WI38 (cell line): Measurements from ENCODE around the gene MOCS1.

Experiments
- H3K4me3 ChIP-seq: 2 replicates; pipeline ENCODE4 v1.5.1; 2011; ENCODE audit warnings: low read depth, mild to moderate bottlenecking, control low read depth, low read length
- TF ChIP-seq, protein P1 (sequence below): IDR thresholded peaks from 2 replicates; pipeline ENCODE4 v1.5.1; 2012; ENCODE audit warnings: low read depth, mild to moderate bottlenecking, control low read depth, low read length

The MOCS1 gene

DNA sequence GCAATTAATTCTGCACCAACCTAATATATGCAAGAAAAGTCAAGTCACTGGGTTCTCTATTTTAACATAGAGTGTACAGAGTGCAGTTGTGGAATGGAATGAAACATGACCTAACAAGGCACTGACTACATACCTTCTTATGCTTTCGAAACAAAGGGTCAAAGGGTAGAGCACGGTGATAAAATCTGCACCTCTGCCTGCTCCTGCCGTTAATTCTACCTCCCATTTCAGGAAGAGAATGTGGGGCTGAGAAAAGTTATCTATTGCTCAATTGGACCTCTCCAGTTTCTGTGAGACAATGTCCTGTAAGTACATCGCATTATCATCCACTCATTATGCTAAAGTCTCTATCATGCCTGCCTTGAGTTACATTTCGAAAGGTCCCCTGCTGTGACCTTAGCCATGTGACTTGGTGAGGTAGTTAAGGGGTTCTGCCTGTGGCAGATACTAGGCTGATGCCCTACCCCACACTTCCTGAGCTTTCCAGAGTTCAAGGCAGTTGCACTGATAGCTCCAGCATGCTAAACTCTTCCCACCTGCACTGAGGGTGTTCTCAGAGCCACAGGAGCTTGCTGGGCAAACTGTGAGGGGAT, 14.0 kb upstream of the MOCS1 start:
- TF ChIP-seq, protein P1, sequence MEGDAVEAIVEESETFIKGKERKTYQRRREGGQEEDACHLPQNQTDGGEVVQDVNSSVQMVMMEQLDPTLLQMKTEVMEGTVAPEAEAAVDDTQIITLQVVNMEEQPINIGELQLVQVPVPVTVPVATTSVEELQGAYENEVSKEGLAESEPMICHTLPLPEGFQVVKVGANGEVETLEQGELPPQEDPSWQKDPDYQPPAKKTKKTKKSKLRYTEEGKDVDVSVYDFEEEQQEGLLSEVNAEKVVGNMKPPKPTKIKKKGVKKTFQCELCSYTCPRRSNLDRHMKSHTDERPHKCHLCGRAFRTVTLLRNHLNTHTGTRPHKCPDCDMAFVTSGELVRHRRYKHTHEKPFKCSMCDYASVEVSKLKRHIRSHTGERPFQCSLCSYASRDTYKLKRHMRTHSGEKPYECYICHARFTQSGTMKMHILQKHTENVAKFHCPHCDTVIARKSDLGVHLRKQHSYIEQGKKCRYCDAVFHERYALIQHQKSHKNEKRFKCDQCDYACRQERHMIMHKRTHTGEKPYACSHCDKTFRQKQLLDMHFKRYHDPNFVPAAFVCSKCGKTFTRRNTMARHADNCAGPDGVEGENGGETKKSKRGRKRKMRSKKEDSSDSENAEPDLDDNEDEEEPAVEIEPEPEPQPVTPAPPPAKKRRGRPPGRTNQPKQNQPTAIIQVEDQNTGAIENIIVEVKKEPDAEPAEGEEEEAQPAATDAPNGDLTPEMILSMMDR, result no peak
- H3K4me3 ChIP-seq, result no peak overlapping the region

DNA sequence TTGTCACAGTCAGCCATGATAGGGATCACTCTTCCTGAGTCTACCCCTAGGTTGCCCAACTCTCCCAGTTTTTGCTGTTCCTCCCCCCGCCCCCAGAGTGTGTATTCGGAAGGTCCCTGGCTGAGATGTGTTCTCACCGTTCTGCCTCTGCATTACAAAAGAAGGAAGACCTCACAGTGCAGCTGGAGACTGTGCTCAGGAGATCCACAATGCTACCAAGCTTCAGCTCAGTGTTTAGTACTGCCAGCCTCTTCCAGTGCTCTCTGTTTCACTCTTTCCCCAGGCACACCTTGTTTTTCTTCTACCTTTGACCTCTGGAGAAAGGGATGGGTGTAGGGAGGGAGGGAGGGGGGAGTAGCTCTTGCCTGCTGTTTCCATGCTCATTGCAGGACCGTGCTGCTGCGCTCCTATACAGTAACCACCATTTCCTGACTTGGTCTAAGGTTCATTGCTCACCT, 13.4 kb upstream of the MOCS1 start:
- TF ChIP-seq, protein P1, result no peak

DNA sequence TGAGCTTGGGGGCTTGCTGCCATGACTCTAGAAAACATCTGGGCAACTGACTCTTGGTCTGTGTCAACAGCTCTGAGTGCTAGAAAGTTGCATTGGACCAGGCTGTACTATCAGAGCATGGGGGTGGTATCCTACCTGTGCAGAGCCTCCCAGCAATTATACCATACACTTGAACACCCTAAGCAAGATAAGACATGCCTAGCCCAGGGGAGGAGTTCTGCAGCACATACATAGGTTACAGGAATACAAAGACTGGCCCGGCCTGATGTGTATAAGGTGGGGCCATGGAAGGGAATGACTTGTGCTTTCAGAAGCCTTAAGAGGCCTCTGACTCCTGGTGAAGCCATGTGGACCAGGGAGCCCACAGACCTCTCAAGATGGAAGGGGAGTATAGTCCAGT, 11.4 kb upstream of the MOCS1 start:
- TF ChIP-seq, protein P1, result no peak
- no peak overlapping the region for H3K4me3 ChIP-seq

More for the DNA sequence above, 13.4 kb upstream of the MOCS1 start:
- H3K4me3 ChIP-seq, result no peak overlapping the region

DNA sequence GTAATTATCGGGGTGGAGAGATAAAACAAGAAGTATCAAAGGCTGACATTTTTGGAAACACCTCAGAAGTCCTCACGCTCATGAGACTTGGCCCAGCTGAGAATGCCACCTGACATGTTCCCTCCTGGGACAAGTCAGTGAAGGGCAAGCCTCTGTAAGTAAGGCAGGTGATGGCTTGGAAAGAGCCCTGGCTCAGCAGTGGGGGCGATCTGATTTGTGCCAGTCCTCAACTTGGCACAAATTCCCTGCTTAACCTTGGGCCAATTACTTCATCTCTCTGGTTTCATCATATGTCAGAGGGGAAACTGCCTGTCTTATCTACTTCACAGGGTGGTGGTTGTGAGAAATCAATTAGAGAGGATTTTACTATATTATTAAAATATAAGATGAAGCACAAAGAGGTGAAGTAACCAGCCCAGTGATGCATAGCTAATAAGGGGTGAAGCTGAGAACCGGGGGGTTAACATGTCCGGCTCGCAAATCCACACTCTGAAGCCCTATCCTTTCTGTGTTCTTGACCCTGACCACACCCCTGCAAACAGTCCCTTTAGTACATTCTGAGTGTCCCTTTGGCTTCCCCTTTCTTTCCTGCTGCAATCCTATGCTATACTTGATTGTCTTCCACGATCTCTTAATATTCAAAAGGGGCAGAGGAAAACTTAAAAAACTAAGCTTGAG, 8.8 kb upstream of the MOCS1 start:
- no peak overlapping the region for H3K4me3 ChIP-seq
- TF ChIP-seq, protein P1, result no peak

DNA sequence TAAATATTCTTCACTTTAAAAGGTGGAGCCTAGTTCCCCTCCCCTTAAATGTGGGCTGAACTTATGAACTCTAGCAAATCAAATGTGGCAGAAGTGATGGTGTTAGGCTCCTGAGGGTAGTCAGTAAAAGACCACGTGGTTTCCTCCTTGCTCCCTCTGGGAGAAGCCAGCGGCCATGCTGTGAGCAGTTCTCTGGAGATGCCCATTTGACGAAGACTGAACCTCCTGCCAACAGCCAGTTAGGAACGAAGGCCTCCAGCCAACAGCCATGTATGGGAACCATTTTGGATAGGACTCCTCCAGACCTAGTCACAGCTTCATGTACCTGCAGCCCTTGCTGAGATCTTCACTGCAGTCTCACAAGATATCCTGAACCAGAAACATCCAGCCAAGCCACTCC, 7.6 kb upstream of the MOCS1 start:
- H3K4me3 ChIP-seq, result no peak overlapping the region
- TF ChIP-seq, protein P1, result no peak

DNA sequence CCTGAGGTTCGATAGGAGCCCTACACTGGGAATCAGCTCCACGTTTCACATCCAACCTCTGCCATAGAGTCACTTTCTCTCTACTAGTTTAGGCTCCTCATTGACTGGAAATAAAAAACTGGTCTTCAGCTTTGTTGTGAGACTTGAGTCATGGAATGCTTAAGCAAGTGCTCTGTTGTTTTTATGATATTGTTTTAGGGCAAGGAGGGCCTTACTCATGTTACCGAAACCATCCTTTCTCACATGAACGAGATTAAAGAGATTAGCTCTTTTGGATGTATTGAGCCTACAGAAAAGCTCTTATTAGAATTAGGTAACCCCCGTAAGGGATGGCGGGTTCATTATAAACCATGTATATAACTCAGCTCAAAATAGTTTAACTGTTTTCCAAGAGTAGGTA, 6.9 kb upstream of the MOCS1 start:
- TF ChIP-seq, protein P1, result no peak
- no peak overlapping the region for H3K4me3 ChIP-seq

DNA sequence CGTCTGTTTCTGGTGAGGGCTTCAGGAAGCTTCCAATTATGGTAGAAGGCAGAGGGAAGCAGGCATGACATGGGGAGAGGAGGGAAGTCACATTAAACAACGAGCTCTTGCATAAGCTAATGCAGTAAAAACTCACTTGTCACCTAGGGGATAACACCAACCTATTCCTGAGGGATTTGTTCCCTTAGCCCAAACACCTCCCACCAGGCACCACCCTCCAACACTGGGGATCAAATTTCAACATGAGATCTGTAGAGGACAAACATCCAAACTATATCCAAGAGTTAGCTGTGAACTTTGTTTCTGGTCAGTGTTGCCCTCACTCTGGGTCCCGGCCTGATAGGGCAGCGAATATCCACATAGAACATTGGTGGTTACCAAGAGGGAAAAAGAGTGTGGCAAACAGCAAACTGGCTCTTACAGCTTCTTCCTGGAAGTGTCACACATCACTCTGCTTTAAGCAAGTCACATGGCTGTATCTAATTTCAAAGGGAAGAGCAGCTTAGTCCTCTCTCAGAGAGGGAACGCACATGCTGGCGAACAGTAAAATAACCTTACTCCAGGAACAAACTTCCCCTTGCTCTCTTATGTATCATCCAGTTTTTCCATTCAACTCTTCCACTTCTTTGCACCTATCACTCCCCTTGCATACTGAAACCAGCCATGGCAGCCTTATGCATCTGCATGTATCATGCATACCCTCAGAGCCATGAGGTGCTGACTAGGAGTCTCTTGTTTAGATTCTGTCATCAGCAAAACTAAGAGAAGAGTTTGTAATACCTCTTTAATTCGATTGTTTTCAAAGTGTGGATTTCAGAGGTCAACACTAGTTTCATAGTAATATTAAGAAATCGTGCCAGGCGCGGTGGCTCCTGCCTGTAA, 4.8 kb upstream of the MOCS1 start:
- TF ChIP-seq, protein P1, result no peak
- H3K4me3 ChIP-seq, result no peak overlapping the region
